ENCODE data around the gene ZBTB45. TPM values are rescaled to one million over a fixed set of nuclear protein-coding genes. Genes with fewer than 3 reads are reported as not detected.

The ZBTB45 gene
- total and polyA plus RNA-seq, 9 of the 15 experiments (the other 6 are each of a cell fraction or from before 2014, with no cell fraction given): 0.08 to 16.1 (median 1.8) TPM

GRCh38 chr19:58466760-58467589, 52.6 kb downstream of the ZBTB45 start, which contains the start of gene ZNF324 (continued):
- no peak for TF ChIP-seq ZNF347 (CRISPR knock-in tag; IDR thresholded peaks at IDR 0.05; ENCODE audit: low read depth)
- 0 out of 2 replicates have a peak, but pooled peaks have one; percentile 35 for TF ChIP-seq KAT7 (CRISPR knock-in tag; IDR thresholded peaks at IDR 0.05; ENCODE audit: borderline replicate concordance)
- TF ChIP-seq PYGO2 (tag; IDR thresholded peaks at IDR 0.05): no peak
- TF ChIP-seq E2F8 (IDR thresholded peaks at IDR 0.05; ENCODE audit: low read depth, partially characterized antibody): peak; percentile 55
- TF ChIP-seq MYC (IDR thresholded peaks at IDR 0.05; ENCODE audit: low read depth, low read length): peak; percentile 73
- TF ChIP-seq MYC (CRISPR knock-in tag; IDR thresholded peaks at IDR 0.05; ENCODE audit: borderline replicate concordance, low read depth): peak; percentile 71; the same call in 1 of the 2 replicates
- TF ChIP-seq, protein P1, sequence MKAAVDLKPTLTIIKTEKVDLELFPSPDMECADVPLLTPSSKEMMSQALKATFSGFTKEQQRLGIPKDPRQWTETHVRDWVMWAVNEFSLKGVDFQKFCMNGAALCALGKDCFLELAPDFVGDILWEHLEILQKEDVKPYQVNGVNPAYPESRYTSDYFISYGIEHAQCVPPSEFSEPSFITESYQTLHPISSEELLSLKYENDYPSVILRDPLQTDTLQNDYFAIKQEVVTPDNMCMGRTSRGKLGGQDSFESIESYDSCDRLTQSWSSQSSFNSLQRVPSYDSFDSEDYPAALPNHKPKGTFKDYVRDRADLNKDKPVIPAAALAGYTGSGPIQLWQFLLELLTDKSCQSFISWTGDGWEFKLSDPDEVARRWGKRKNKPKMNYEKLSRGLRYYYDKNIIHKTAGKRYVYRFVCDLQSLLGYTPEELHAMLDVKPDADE (conservative IDR thresholded peaks at IDR 0.05; ENCODE audit: control insufficient read depth, low read depth, low read length): peak; percentile 41; the same call in 1 of the 2 replicates
- peak; percentile 77 for TF ChIP-seq CREB1 (IDR thresholded peaks at IDR 0.05)
- TF ChIP-seq CREB1 (CRISPR knock-in tag; IDR thresholded peaks at IDR 0.05): peak; percentile 85
- peak in 1 of 2 experiments; percentile 75; a peak in 2 of 4 replicates for TF ChIP-seq MAZ (CRISPR knock-in tag; conservative IDR thresholded peaks at IDR 0.05 in 1 of 2, IDR thresholded peaks at IDR 0.05 in 1 of 2)
- TF ChIP-seq ZBTB17 (CRISPR knock-in tag; IDR thresholded peaks at IDR 0.05): peak; percentile 59; the same call in 1 of the 2 replicates
- peak; percentile 91 to 92 for TF ChIP-seq NRF1 (conservative IDR thresholded peaks at IDR 0.05 in 1 of 2, IDR thresholded peaks at IDR 0.05 in 1 of 2)
- peak; percentile 40 for TF ChIP-seq CCNT2 (IDR thresholded peaks at IDR 0.05; ENCODE audit: borderline replicate concordance, extremely low read depth, insufficient read length, low read depth, low read length)
- peak; percentile 44; the same call in 1 of the 2 replicates for TF ChIP-seq E2F1 (CRISPR knock-in tag; IDR thresholded peaks at IDR 0.05)
- TF ChIP-seq, protein P2, sequence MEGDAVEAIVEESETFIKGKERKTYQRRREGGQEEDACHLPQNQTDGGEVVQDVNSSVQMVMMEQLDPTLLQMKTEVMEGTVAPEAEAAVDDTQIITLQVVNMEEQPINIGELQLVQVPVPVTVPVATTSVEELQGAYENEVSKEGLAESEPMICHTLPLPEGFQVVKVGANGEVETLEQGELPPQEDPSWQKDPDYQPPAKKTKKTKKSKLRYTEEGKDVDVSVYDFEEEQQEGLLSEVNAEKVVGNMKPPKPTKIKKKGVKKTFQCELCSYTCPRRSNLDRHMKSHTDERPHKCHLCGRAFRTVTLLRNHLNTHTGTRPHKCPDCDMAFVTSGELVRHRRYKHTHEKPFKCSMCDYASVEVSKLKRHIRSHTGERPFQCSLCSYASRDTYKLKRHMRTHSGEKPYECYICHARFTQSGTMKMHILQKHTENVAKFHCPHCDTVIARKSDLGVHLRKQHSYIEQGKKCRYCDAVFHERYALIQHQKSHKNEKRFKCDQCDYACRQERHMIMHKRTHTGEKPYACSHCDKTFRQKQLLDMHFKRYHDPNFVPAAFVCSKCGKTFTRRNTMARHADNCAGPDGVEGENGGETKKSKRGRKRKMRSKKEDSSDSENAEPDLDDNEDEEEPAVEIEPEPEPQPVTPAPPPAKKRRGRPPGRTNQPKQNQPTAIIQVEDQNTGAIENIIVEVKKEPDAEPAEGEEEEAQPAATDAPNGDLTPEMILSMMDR (IDR thresholded peaks at IDR 0.05 in 2 of 3, conservative IDR thresholded peaks at IDR 0.05 in 1 of 3; ENCODE audit: insufficient read depth in 2 of 3, low read depth in 1 of 3, low read length in 3 of 3): peak in 1 of 3 experiments; percentile 21; a peak in 2 of 6 replicates
- TF ChIP-seq ZBTB1 (CRISPR knock-in tag; IDR thresholded peaks at IDR 0.05; ENCODE audit: borderline replicate concordance, low read depth): peak; percentile 42; the same call in 1 of the 2 replicates
- no peak for TF ChIP-seq SRSF3 (IDR thresholded peaks at IDR 0.05; ENCODE audit: insufficient read depth, low read length)
- no peak; the same call in 1 of the 2 replicates for TF ChIP-seq CBX1 (IDR thresholded peaks at IDR 0.05; ENCODE audit: low read depth)

Data from K562 (cell line).